ENCODE measurements around the gene COL19A1.

The COL19A1 gene

DNA sequence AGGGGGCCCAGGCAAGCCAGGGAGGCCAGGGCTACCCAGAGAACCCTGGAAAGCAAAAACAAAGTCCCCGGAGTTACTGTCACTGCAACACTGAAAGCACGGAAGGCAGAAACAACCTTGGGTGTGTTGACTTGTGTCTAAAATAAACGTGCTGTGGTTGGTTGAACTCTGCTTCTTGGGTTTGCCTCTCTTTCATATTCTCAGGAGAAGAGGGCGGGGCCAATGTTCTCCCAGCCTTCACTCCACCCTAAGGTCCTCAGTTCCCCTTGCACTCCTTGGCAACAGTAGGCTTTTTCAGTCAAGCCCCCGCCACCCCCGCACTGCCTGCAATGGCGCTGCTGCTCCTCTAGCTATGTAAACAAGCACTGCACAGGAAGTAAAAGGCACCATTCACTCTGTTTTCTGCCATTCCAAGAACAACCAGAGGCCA, 375.6 kb downstream of the COL19A1 start:
- peak; percentile 51 for DNase-seq

GRCh38 chr6:70246118-70246517, 379.8 kb downstream of the COL19A1 start:
- DNase-seq, result no peak

GRCh38 chr6:70252604-70253003, 386.2 kb downstream of the COL19A1 start:
- DNase-seq, result no peak

GRCh38 chr6:70253923-70254322, 387.6 kb downstream of the COL19A1 start:
- no peak for DNase-seq

DNA sequence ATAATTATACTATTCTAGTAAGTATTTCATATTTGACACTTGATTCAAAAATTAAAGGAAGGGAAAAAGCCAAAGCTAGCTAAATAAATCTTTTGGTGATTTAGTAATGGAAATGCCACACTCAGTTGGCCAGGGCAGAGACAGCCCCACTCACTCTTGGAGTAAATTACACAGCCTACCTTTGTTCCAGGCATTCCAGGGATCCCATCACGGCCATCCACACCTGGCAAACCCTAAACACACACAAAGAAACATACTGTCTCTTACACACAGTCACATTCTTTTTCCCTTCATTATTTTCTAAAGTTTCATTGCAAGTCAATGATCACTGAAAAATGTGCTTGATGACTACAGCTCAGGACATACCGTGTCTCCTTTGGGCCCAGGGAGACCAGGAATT, 388.4 kb downstream of the COL19A1 start:
- DNase-seq, result no peak

- DNase-seq, result no peak
Measured at GRCh38 chr6:70257768-70258273, 391.5 kb downstream of the COL19A1 start.

DNA sequence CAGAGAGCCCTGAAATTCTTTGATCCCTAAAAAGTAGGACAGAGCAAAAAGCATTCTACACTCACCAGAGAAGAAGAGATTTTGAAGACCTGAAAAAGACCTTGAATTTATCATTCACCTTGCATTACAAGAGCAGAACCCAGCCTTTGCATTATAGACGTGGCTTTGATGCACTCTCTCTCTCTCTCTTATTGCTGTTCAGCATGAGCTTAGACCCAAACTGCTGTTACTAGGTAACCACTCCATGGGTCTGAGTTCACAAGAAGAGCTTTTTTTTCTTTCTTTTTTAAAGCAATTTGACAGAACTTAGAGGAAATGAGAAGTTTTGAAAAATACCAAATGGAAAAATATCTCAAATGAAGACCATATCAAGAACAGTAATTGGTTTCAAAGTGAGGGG, 392.1 kb downstream of the COL19A1 start:
- no peak for DNase-seq

Measured in right hindlimb (tissue), 1 donor.